Stimulated activated CD8-positive, alpha-beta memory T cell treated with anti-CD3 and anti-CD28 coated beads, Interleukin-2, amount 100 ng/mL, for 48 hours (primary cell): Measurements from ENCODE around the gene RFX3.
"Not testable (repeated sequence)": the region's sequence is repeated elsewhere in the genome, so short reads cannot be mapped to it uniquely, and the experiment has no call there.

ENCODE experiments used
- DNase-seq, 2 donors: peaks; one replicate each; pipeline ENCODE4 v3.0.0-alpha.2; 2020; ENCODE audit warnings: low read depth in 2 of 2

Gene RFX3

DNA sequence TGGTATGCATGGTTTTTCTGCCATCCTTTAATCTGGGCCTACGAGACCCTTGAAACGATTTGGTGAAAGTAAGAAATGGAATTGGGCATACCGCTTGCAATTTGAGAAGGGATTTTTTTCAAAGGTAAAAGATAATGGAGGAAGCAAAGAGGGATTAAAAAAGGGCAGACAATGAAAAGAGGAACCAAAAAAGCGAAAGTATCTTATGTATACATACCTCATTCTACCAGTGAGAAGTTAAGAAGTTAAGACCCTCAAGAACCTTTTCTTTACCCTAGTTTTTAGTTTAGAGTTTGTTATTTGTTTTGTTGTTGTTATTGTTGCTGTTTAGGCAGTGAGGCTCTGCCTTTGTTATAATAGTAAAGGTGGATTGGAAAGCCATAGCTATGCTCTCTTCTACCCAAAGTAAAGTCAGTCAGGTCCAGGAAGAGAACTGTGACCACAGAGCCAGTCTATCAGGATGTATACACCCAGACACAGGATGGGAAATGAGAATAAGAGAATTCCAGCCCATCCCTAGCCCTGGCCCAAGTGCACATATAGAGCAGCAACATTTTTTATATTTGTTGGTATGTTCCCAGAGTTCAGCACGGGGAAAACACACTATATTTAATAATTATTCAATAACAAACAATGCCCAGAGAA is 166.6 kb downstream of the RFX3 start:
- no peak for DNase-seq

DNA sequence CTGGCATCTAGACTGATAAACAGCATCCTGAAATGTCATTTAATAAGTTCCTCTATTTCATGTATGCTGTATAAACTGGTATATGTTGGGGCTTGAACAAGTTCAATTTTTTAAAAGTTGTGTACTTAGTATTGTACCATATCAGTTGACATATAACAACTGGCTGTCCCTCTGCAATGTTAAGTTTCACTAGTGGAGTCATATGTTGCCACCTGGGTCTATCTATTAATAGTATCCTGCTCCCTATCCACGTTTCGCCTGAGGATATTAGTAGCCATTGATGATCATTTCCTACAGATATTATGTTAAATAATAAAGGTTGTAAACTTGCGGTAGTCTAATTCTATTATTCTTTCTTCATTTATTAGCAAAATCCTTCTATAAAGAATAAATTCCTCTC is 177.6 kb downstream of the RFX3 start:
- DNase-seq: no peak

DNA sequence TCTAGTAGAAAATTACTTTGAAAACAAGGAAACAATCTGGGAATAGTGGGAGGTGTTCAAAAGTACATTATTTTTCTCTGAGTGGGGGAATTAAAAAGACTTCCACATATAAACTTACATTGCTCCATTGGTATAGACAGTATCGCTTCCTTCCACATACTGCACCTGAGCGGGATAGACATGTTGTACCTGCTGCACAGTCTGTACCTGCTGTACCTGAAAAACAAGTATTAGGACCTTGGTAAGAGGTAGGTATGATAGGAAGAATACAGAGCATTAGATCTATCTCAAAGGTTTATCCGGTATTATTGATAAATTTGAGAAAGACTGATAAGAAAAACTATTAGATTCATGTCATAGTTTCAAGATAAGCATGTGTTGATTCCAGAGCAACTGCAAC is 179.3 kb downstream of the RFX3 start:
- no peak for DNase-seq

DNA sequence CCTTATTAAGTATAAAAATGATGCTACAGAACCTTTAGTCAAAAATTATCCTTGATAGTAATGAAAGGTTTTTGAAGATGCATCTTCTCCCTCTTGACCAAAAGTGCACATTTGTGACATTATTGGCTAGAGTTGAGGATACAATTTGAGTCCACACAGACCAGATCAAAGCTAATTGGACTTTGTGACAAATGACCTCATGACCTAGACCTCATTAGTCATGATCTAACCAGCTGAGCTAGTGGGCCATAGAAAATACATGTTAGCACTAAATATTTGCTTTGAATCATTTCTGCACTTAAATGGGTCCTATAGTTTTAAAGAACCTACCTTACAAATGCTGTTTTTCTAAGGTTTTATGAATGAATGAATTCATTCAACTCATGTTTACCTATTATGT is 182.1 kb downstream of the RFX3 start:
- no peak for DNase-seq

DNA sequence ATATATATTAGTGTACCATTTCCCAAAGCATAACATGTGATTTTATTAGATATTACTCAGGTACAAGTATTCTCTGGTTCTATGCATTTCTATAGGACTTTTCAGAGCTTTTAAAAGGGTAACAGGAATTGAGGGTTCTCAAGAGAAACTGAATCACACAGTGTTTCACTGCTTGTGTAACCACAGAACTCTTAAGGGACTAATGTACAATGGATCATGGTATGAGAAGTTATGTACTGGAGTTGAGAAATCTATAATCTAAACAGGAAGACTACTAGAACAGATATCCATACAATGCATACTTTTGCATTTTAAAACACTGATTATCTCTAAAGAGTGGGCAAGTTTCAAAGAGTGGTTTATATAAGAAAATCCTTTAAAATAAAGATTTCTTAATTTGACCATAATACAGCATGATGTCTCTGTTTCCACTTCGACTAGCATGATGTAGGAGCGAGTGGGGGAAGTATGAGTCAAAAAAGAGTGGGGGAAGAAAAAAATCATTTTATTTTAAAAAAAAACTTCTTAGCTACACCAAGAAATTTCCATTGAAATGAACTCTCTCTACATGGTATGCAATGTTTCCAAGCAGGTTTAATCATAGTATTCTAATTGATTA is 183.5 kb downstream of the RFX3 start:
- no peak for DNase-seq

DNA sequence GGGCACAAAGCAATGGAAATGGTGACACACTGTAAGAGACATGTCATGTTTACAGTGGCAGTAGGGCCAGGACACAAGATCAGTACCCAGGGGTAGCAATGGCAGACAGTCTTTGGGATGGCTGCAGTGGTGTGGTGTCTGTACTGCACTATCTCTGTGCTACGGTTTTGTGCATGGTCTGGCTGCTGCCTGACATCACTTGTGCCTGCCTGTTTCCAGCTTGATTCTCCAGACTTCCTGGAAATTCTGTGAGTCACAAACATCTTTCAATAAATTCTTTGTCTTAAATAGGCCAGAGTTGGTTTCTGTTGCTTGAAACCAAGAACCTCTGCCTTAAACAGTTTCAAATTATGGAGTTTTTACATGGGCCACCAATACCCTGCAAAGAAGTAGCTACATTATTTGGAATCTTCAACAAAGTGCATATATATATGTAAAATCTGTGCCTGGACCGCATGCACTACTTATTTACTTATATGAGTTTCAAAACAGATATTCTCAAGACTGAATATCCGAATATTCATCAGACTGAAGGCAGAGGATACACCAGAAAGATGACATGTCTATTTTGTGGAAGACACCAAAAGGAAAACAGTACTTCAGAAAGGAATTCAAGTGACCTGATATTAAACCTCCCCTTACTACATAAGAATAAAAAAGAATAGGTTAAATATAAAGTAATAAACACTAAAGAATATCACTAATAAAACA is 188.1 kb downstream of the RFX3 start:
- peak in 1 of 2 donors; percentile 1 for DNase-seq

DNA sequence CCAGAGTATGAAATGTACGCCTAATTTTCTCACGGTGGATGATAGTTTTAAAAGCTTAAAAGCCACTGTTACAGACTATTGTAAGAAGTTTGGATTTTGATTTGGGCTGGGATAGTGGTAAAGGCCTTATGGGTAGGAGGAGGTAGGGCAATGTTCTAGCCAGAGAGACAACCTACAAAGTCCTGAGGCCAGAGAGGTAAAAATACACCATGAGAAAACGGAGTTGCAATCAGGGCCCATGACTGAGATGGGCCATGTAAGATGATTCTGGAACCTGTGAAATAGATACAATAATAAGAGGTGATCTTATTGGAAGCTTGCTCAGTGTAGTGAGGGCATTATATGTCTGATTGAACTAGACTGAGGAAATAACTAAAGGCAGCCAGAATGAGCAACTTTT is 188.8 kb downstream of the RFX3 start:
- DNase-seq: no peak

DNA sequence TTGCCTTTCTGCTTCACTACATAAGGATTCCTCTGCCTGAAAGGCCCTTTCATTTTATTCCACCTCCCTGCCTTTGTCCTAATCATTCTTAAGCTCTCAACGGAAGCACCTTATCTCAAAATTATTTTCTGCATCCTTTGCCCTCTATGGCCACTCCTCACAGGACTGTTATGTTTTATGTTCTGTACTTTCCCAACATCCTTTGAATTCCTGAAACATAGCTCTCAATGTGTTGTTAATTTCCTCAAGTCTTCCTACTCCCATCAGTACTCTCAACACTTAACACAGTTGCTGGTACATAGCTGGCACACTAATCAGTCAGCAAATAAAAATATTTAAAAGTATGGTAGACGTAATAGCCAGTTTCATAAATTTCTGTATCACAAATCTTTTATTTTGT is 193.0 kb downstream of the RFX3 start:
- no peak for DNase-seq

DNA sequence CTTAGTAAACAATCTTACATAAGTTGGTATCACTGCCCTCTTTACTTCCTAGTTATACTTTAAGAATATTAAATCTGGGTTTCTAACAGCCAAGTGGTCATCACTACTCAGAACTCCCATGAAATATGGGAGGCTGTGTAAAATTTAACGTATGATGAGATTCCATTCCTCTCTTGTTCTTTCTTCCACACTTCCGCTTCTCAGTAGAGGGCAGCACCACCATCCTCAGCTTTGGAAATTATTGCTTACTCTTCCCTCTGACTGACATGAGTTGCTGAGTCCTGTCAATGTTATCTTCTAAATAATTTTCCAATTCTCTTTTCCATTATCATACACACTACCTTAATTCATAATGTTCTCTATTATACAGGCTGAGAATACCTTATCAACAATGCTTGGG is 194.0 kb downstream of the RFX3 start:
- no peak for DNase-seq

DNA sequence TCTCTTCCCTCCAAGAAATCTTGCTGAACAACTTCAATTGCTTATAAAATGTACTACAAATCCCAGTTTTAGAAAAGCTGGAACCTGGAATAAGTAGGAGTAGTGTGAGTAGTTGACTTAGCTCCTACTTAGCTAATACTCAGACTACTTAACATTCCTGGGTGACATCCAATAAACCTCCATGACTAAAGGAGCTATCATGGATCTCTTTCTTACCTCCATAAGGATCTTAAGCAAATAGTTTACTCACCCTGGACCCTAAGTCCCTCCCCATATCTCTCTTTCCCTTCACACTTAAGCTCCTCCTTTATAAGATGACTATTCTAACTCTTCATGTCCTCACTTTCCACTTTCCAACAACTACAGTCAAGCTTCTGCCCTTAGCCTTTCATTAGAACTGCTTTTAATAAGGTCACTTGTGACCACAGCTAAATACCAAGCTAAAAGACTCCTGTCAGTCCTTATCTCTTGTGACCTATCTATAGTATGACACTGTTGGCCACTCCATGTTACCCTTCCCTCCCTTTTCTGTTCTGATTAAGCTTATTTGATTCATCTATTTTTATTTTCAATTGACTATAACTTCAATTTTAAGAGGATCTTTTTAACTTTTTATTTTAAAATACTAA is 194.9 kb downstream of the RFX3 start:
- DNase-seq: no peak

DNA sequence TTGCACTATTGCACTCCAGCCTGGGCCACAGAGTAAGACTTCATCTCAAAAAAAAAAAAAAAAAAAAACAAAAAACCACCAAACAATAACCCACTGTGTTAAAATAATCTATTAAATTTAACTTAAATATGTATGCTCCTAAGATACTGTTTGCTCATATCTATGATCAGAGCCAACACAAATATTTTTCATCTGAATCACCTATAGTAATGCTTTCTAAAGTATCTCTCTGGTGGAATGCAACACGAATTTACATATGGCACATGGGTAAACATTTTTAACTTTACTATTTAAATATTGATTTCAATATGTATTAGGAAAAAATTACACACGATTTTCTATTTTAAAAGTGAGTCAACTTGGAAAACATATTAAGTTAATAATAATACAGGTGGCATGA is 196.4 kb downstream of the RFX3 start:
- no peak for DNase-seq

DNA sequence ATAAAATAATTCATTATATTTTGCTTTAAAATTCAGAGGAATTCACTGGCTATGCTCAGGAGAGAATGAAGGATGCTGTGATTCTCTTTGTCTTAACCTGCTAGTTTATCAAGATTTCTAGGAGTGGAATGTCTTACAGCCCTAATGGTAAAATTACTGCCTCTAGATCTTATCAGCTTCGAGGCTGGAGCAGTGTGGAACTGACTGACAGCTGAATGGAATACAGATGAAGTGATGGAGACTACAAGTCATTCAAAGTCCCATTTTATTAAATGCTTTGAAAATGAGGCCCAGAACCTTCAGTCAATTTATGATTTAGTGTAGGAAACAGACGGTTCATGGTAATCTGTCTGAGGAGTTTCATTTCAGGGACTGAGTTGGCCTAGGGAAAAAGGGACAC is 202.1 kb downstream of the RFX3 start:
- DNase-seq: no peak

DNA sequence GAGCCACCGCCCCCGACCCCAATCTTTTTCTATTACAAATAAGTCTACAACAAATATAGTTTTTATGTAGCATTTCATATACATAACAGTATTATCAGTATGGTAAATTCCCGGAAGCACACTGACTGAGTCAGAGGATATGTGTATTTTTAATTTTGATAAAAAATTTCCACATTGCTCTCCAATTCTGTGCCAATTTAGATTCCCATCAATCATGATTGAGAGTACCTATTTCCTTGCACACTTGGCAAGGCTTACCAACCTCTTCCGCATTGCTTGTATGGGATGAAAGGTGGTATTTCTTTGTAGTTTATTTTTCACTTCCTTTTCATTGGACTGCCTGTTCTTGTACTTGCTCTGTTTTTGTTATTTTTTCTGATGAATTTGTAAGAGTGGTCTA is 204.6 kb downstream of the RFX3 start:
- DNase-seq: no peak

DNA sequence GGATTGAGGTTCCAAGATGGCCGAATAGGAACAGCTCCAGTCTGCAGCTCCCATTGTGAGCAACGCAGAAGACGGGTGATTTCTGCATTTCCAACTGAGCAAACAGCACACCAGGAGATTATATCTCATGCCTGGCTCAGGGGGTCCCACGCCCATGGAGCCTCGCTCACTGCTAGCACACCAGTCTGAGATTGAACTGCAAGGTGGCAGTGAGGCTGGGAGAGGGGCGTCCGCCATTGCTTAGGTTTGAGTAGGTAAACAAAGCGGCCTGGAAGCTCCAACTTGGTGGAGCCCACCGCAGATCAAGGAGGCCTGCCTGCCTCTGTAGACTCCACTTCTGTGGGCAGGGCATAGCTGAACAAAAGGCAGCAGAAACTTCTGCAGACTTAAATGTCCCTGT is 213.2 kb downstream of the RFX3 start:
- not testable (repeated sequence) for DNase-seq

DNA sequence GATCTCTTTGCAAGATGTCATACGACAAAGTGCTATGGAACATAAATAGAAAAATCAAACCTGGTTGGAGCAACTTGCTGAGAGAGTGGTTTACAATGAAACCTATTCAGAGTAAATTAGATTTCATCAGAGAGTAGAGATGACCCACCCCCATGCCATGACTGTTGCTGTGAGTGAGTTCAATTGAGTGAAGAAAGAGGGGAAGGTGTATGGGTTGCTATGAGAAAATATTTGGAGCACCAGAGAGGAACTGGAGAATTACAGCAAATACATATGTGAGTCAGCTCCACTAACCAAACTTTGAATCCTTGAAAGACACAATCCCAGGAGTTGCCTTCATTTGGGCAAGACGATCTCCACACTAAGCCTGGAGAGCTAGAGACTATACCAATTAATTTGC is 217.2 kb downstream of the RFX3 start:
- no peak for DNase-seq

DNA sequence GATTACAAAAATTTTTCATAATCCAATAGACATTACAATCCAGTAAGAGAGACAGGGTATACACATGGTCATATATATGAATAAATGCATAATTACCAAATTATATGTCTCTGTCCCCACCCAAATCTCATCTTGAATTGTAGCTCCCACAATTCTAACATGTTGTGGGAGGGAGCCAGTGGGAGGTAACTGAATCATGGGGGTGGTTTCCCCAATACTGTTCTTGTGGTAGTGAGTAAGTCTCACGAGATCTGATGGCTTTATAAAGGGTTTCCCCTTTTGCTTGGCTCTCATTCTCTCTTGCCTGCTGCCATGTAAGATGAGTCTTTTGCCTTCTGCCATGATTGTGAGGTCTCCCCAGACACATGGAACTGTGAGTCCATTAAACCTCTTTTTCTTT is 221.4 kb downstream of the RFX3 start:
- not testable (repeated sequence) for DNase-seq

DNA sequence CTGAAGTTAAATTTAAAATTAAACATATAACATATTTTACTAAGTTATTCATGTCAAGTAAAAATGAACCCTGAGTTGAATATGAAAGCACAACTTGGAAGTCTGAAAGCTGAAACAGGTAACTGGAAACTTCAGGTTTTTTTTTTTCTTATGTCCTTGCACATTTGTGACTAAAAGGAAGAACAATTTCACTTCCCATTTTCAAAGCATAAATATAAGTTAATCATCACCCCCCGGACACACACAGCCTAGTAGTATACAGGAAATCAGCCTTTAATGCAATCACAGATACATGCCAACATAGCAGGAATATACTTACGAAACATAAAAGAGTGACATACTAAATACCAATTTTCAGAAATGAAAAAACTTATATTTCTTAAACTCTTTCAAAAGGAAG is 225.9 kb downstream of the RFX3 start:
- no peak for DNase-seq

DNA sequence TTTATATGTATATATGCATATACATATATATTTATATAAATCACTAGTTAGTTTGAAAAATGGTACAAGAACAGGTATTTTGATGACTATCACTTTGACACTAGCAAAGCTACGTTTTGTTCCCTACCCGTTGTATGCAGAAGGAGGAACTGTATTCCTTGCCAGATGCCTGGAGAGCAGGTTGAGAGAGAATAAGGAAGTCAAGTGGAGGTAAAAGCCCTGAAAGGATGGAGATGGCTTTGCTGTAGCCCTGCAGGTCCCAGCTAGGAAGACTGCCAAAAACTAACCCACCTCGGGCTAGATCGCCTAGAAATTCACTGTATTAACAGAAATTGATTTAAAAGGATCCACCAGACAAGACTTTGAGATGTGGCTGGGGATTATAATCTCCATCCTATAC is 229.3 kb downstream of the RFX3 start:
- DNase-seq: no peak

DNA sequence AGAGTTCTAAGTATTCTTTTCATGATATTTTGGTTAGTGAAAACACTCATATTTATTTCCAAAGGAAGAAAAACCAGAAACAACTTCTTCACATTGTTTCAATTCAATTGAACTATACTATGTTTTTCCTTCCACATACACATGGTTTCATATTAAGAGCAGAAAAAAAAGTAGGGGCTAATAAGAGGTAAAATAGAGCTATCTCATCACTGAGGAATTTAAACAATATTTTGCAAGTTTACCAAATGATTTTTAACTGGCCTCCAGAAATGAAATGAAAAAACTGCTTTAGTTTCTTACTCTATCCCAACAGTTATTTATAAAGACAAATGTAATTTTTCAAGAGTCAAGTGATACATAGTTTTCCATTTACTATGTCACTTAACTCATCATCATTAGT is 233.5 kb downstream of the RFX3 start:
- DNase-seq: no peak

DNA sequence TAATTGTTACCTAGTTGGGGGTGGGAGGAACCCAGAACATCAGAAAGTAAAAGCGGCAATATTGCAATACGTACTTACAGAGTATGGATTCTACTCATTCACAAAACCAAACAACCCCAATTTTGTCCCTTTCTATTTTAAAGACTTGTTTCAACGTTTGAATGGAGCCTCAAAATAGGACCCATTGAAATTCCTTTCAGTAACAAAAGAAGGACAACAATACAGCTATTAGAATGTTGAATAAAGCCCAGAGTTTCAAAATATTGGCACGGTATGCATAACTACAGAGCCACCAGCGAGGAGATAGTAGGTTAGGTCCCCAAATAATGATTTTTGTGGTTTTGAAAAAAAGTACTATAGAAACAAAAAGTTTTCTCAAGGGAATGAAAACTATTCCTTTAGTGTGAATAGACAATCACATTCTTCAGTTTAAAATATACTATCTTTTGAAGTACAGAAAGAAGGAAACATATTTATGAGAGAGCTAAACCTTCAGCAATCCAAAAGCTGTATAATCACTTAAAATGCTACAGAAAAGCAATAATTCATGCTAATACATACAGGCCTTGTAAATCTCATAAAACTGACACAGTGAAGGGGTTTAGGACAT is 235.5 kb downstream of the RFX3 start:
- no peak for DNase-seq

DNA sequence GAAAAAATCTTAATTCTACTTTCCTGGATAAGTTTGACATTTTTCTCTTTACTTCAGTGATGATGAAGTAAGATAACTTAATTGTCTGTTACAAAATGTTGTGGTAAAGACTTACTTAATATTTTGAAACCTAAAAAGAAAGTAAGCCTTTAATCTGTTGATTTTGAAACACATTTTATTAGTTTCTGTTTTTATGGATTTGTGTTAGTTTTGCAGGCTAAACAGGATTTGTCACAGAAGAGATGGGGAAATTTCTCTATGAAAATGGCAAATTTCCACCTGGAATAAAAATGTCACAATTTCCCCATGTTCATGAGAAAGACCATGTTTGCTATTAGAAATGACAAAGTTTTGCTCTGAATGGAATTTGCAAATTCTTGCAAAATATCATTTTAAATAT is 237.1 kb downstream of the RFX3 start:
- no peak for DNase-seq

DNA sequence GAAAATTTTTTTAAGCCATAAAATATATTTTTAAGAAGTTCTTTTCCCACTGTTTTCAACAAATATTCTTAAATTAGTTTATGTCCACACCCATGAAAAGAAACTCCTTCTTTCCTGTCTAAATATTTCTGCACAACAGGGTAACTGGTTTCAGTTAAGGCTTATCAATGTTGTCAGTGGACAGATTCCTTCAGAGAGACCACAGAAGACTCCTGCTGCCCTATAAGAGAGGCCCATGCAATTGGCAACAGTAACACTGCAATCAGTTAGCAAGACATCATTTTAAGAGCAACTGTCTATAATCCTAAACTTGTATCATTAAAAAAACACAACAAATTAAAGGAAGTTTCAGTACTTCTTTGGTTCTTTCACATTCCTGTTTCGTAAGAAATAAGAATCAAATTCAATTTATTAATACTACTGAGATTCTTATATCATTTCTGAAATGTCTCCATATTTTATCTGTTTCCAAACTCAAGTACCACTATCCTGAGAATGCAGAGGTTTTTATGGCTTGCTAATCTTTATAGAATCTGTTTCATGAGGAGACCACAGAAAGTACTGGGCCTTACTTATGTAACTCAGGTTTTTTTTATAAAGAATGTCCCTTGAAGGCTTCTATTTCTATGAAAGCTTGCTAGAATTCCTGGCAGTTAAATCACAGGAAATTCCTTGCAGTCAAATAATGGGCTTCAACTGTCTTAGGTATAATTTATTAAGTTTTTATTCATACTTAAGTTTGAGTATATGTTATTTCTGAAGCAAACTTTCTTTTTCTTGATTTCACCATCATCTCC is 240.2 kb downstream of the RFX3 start:
- no peak for DNase-seq
